ENCODE measurements around the gene GUK1. TPM values are rescaled to one million over a fixed set of nuclear protein-coding genes. Genes with fewer than 3 reads are reported as not detected.

Gene GUK1
- total RNA-seq = 100 to 1,000 TPM; 384 to 510 (median 421) TPM

- DNase-seq (ENCODE audit: low spot score in 2 of 2) = peak; percentile 100
- Histone ChIP-seq H3K36me3 (peaks cover 1% of the 10 kb centered on the region), H3K9me3 (no peaks in the 10 kb centered on the region), H3K4me3 (peak within 1 kb of the TSS; percentile 81), H3K4me1 (peaks cover 53% of the 10 kb centered on the region), H3K27ac (peak within 1 kb of the TSS; percentile 93), H3K27me3 (no peaks in the 10 kb centered on the region)
- TF ChIP-seq CTCF (IDR thresholded peaks at IDR 0.05) (peak; percentile 38 to 39), POLR2AphosphoS5 (IDR thresholded peaks at IDR 0.05) (peak; percentile 35 to 76 (median 52)), EP300 (IDR thresholded peaks at IDR 0.05) (peak; percentile 78), POLR2A (IDR thresholded peaks at IDR 0.05) (peak; percentile 86 to 91)
- WGBS = 0% methylated on average over 29 of the region's 95 CpGs
These were observed at the start of gene GUK1 for GRCh38 chr1:228139931-228140723. GUK1 (plus strand) TSS chr1:228140279; CDS start chr1:228140303, 24 bp downstream.

- H3K4me3 ChIP-seq = no peak overlapping the region
- TF ChIP-seq CTCF (IDR thresholded peaks at IDR 0.05) = no peak
- TF ChIP-seq POLR2AphosphoS5 (IDR thresholded peaks at IDR 0.05) = no peak
- no peak for TF ChIP-seq EP300 (IDR thresholded peaks at IDR 0.05)
- TF ChIP-seq POLR2A (IDR thresholded peaks at IDR 0.05) = no peak
- peaks cover 3% of the 10 kb centered on the region for H3K36me3 ChIP-seq
- H3K9me3 ChIP-seq = peaks cover 3% of the 10 kb centered on the region
- H3K27me3 ChIP-seq = no peaks in the 10 kb centered on the region
- peak overlapping the region; percentile 55 for H3K27ac ChIP-seq
- H3K4me1 ChIP-seq = peaks cover 77% of the 10 kb centered on the region
- WGBS = 25% methylated on average over 1 of the region's 2 CpGs
- no peak for DNase-seq (ENCODE audit: low spot score in 2 of 2)
These were observed 49.4 kb upstream of the GUK1 start for GRCh38 chr1:228090613-228091081.

- Histone ChIP-seq H3K9me3 (peaks cover 3% of the 10 kb centered on the region), H3K27ac (no peak overlapping the region), H3K27me3 (no peaks in the 10 kb centered on the region), H3K36me3 (peaks cover 3% of the 10 kb centered on the region), H3K4me3 (no peak overlapping the region), H3K4me1 (peaks cover 73% of the 10 kb centered on the region)
- 49% methylated on average over 4 of the region's 4 CpGs for WGBS
- no peak for DNase-seq (ENCODE audit: low spot score in 2 of 2)
- TF ChIP-seq EP300 (IDR thresholded peaks at IDR 0.05) (no peak), CTCF (IDR thresholded peaks at IDR 0.05) (no peak), POLR2A (IDR thresholded peaks at IDR 0.05) (no peak), POLR2AphosphoS5 (IDR thresholded peaks at IDR 0.05) (no peak)
These were observed 49.0 kb upstream of the GUK1 start for GRCh38 chr1:228091084-228091483.

GRCh38 chr1:228092342-228093049 is 47.6 kb upstream of the GUK1 start:
- 76% methylated on average over 10 of the region's 11 CpGs for WGBS
- DNase-seq (ENCODE audit: low spot score in 2 of 2) = no peak

More at GRCh38 chr1:228092342-228093049, 47.6 kb upstream of the GUK1 start:
- H3K27me3 ChIP-seq = no peaks in the 10 kb centered on the region
- peaks cover 3% of the 10 kb centered on the region for H3K9me3 ChIP-seq
- peaks cover 13% of the 10 kb centered on the region for H3K36me3 ChIP-seq
- peaks cover 59% of the 10 kb centered on the region for H3K4me1 ChIP-seq
- TF ChIP-seq CTCF (IDR thresholded peaks at IDR 0.05) (no peak), POLR2A (IDR thresholded peaks at IDR 0.05) (no peak), POLR2AphosphoS5 (IDR thresholded peaks at IDR 0.05) (no peak), EP300 (IDR thresholded peaks at IDR 0.05) (no peak)
- peak overlapping the region; percentile 30 for H3K27ac ChIP-seq
- no peak overlapping the region for H3K4me3 ChIP-seq

Measured in suprapubic skin (tissue), 4 donors.